Measurements from ENCODE around the gene SYT17. TPM values are rescaled to one million over a fixed set of nuclear protein-coding genes. Genes with fewer than 3 reads are reported as not detected.

The SYT17 gene
- total RNA-seq, 1 experiment from 2014 or later, result 11.8 TPM

DNA sequence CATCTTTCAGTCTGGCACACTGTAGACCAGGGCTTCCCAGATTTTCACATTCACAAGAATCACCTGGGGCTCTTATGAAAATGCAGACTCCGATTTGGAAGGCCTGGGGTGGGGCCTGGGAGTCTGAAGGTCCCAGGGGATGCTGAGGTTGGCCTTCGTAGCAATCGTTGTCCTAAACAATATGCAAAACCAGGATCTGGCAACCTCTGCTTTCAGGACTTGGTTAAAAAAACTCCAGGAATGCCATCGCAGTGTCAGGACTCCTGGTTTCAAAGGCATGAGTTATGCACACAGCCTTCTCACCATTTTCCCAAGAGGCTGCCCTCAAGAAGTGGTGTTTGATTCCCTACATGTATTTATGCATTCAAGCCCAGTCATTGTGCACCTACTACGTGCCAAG is 124.1 kb downstream of the SYT17 start:
- Histone ChIP-seq H3K79me2 (ENCODE audit: low read length) (no peaks in the 10 kb centered on the region), H3K9me3 (ENCODE audit: low read length) (no peaks in the 10 kb centered on the region), H3K9me2 (replicated peaks; ENCODE audit: low read length) (no peaks in the 10 kb centered on the region), H3K9ac (ENCODE audit: low read length) (no peak overlapping the region), H3K27me3 (ENCODE audit: low read length) (no peaks in the 10 kb centered on the region), H3K4me3 (ENCODE audit: low read length) (no peak overlapping the region), H3K27ac (ENCODE audit: low read length) (no peak overlapping the region), H3K36me3 (ENCODE audit: low read depth, low read length) (no peaks in the 10 kb centered on the region), H2AFZ (ENCODE audit: low read length) (no peak overlapping the region), H3F3A (ENCODE audit: low read length, unreplicated experiment) (no peaks in the 10 kb centered on the region), H4K20me1 (ENCODE audit: low read length) (no peaks in the 10 kb centered on the region), H3K4me1 (ENCODE audit: insufficient read depth, low read length) (no peaks in the 10 kb centered on the region), H3K4me2 (ENCODE audit: low read length) (no peak overlapping the region)
- no TSS peak for BruUV-seq (replicated peaks)
- DNase-seq (no peak), ATAC-seq (no peak)
- intact Hi-C loops (cut with micrococcal nuclease), result no loop called here
- POLR2A ChIA-PET (ENCODE audit: unreplicated experiment), result no interaction called here
- TF ChIP-seq EZH2phosphoT487 (IDR thresholded peaks at IDR 0.05; ENCODE audit: borderline replicate concordance, low read length) (no peak), EZH2 (IDR thresholded peaks at IDR 0.05; ENCODE audit: low read length, unreplicated experiment) (no peak)
- TF ChIP-seq, protein P1, sequence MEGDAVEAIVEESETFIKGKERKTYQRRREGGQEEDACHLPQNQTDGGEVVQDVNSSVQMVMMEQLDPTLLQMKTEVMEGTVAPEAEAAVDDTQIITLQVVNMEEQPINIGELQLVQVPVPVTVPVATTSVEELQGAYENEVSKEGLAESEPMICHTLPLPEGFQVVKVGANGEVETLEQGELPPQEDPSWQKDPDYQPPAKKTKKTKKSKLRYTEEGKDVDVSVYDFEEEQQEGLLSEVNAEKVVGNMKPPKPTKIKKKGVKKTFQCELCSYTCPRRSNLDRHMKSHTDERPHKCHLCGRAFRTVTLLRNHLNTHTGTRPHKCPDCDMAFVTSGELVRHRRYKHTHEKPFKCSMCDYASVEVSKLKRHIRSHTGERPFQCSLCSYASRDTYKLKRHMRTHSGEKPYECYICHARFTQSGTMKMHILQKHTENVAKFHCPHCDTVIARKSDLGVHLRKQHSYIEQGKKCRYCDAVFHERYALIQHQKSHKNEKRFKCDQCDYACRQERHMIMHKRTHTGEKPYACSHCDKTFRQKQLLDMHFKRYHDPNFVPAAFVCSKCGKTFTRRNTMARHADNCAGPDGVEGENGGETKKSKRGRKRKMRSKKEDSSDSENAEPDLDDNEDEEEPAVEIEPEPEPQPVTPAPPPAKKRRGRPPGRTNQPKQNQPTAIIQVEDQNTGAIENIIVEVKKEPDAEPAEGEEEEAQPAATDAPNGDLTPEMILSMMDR (conservative IDR thresholded peaks at IDR 0.05; ENCODE audit: low read depth, low read length), result no peak
- CTCF ChIA-PET, result no interaction called here

DNA sequence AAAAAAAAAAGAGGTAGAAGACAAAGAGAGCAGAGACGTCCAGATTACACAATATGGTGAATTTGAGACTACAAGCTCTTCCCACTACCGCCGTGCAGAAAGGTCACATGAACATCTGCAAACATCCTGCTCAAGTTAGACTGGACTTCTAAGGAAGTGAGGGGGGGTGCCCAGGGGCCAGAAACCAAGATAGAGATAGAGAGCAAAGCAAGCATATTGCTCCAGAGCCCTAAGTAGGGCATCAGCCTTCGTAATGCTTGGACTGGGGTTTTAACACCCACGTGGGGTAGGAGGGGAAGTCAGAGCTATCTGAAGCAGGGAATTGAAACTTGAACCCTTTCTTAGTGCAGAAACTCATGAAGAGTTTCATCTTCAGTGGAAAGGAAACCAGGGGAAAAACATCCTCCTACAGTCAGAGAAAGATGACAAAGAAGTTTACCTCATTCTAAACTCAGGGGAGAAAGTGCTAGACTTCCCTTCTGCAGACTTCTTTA is 126.2 kb downstream of the SYT17 start:
- BruUV-seq (replicated peaks), result no TSS peak
- no peak overlapping the region for H2AFZ ChIP-seq (ENCODE audit: low read length)
- H3K4me3 ChIP-seq (ENCODE audit: low read length), result no peak overlapping the region
- no peak overlapping the region for H3K9ac ChIP-seq (ENCODE audit: low read length)
- TF ChIP-seq EZH2phosphoT487 (IDR thresholded peaks at IDR 0.05; ENCODE audit: borderline replicate concordance, low read length) (no peak), EZH2 (IDR thresholded peaks at IDR 0.05; ENCODE audit: low read length, unreplicated experiment) (no peak)
- TF ChIP-seq, protein P1 (conservative IDR thresholded peaks at IDR 0.05; ENCODE audit: low read depth, low read length), result no peak
- no peaks in the 10 kb centered on the region for H4K20me1 ChIP-seq (ENCODE audit: low read length)
- H3K9me2 ChIP-seq (replicated peaks; ENCODE audit: low read length), result no peaks in the 10 kb centered on the region
- DNase-seq (no peak), ATAC-seq (no peak)
- no peaks in the 10 kb centered on the region for H3F3A ChIP-seq (ENCODE audit: low read length, unreplicated experiment)
- H3K4me1 ChIP-seq (ENCODE audit: insufficient read depth, low read length), result no peaks in the 10 kb centered on the region
- H3K4me2 ChIP-seq (ENCODE audit: low read length), result no peak overlapping the region
- POLR2A ChIA-PET (ENCODE audit: unreplicated experiment), result no interaction called here
- no peaks in the 10 kb centered on the region for H3K9me3 ChIP-seq (ENCODE audit: low read length)
- CTCF ChIA-PET, result no interaction called here
- no peaks in the 10 kb centered on the region for H3K36me3 ChIP-seq (ENCODE audit: low read depth, low read length)
- no peak overlapping the region for H3K27ac ChIP-seq (ENCODE audit: low read length)
- intact Hi-C loops (cut with micrococcal nuclease), result no loop called here
- H3K27me3 ChIP-seq (ENCODE audit: low read length), result no peaks in the 10 kb centered on the region
- H3K79me2 ChIP-seq (ENCODE audit: low read length), result no peaks in the 10 kb centered on the region

DNA sequence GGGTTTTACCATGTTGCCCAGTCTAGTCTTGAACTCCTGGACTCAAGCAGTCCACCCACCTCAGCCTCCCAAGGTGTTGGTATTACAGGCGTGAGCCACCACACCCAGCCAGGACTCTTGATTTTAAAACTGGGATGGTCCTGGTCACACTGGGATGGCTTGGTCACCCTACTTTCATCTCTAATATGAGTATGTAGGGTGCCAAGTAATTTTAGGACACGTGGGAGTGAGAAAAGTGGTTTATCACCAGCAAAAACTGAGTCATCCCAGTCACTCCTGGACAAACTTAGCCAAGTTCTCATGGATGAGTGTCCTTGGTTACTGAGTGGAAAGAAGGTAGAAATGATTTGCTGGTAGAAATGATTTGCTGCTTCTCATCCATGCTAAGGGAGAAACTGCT is 127.4 kb downstream of the SYT17 start:
- Histone ChIP-seq H3K27me3 (ENCODE audit: low read length) (peaks cover 3% of the 10 kb centered on the region; the same call in 1 of the 2 replicates), H3K9me2 (replicated peaks; ENCODE audit: low read length) (no peaks in the 10 kb centered on the region), H3K36me3 (ENCODE audit: low read depth, low read length) (no peaks in the 10 kb centered on the region), H4K20me1 (ENCODE audit: low read length) (no peaks in the 10 kb centered on the region), H3K4me2 (ENCODE audit: low read length) (no peak overlapping the region), H3K9ac (ENCODE audit: low read length) (no peak overlapping the region), H3K27ac (ENCODE audit: low read length) (no peak overlapping the region), H3F3A (ENCODE audit: low read length, unreplicated experiment) (no peaks in the 10 kb centered on the region), H3K4me3 (ENCODE audit: low read length) (no peak overlapping the region), H2AFZ (ENCODE audit: low read length) (no peak overlapping the region), H3K4me1 (ENCODE audit: insufficient read depth, low read length) (no peaks in the 10 kb centered on the region), H3K9me3 (ENCODE audit: low read length) (no peaks in the 10 kb centered on the region), H3K79me2 (ENCODE audit: low read length) (no peaks in the 10 kb centered on the region)
- TF ChIP-seq EZH2phosphoT487 (IDR thresholded peaks at IDR 0.05; ENCODE audit: borderline replicate concordance, low read length), result no peak
- TF ChIP-seq, protein P1 (conservative IDR thresholded peaks at IDR 0.05; ENCODE audit: low read depth, low read length), result no peak
- TF ChIP-seq EZH2 (IDR thresholded peaks at IDR 0.05; ENCODE audit: low read length, unreplicated experiment), result no peak
- ChIA-PET POLR2A (ENCODE audit: unreplicated experiment) (no interaction called here), CTCF (no interaction called here)
- ATAC-seq (no peak), DNase-seq (no peak)
- intact Hi-C loops (cut with micrococcal nuclease), result no loop called here
- BruUV-seq (replicated peaks), result no TSS peak
